A673 (cell line): ENCODE results near the gene CSNK1G3. TPM values are rescaled to one million over a fixed set of nuclear protein-coding genes. Genes with fewer than 3 reads are reported as not detected.
"Not testable (repeated sequence)": the region's sequence is repeated elsewhere in the genome, so short reads cannot be mapped to it uniquely, and the experiment has no call there.

ENCODE experiments used
- BruUV-seq: library from RNA; stranded (reverse); fragments of 400-500 nt; replicated peaks from 2 replicates; lab custom pipeline; 2021; lab: Mats Ljungman, UMichigan
- CTCF ChIA-PET: fragments of 300-600 bp; sonication (Branson Sonifier 250); formaldehyde crosslinking; loops from one replicate; lab custom pipeline; 2022; ENCODE audit warnings: antibody characterized with exemption; lab: Charles Lee
- POLR2A ChIA-PET: fragments of 300-600 bp; sonication (Branson Sonifier 250); formaldehyde crosslinking; loops from one replicate; lab custom pipeline; 2022; ENCODE audit warnings: antibody characterized with exemption; ENCODE audit not compliant: low non-redundant PET; lab: Charles Lee
- DNase-seq: peaks from one replicate; pipeline ENCODE4 v3.0.0-alpha.2; 2015; ENCODE audit warnings: low spot score
- H3K27ac ChIP-seq: fragments of 200-600 bp; sonication (generic); 2 replicates; pipeline ENCODE4 v1.5.1; 2016; ENCODE audit warnings: mixed run types, low read depth, mild to moderate bottlenecking, mixed read lengths, antibody characterized with exemption, low read length; ENCODE audit not compliant: poor library complexity, severe bottlenecking
- H3K27me3 ChIP-seq: fragments of 200-600 bp; sonication (generic); replicated peaks from 2 replicates; pipeline ENCODE4 v1.6.1; 2017; ENCODE audit warnings: mixed run types, low read depth, mild to moderate bottlenecking, mixed read lengths, antibody characterized with exemption, low read length; ENCODE audit not compliant: insufficient read depth, poor library complexity
- H3K36me3 ChIP-seq: fragments of 200-600 bp; sonication (generic); 2 replicates; pipeline ENCODE4 v1.6.1; 2016; ENCODE audit warnings: mixed run types, mild to moderate bottlenecking, mixed read lengths, antibody characterized with exemption, low read length; ENCODE audit not compliant: insufficient read depth, poor library complexity, severe bottlenecking
- H3K4me1 ChIP-seq: fragments of 200-600 bp; sonication (generic); 2 replicates; pipeline ENCODE4 v1.6.1; 2017; ENCODE audit warnings: mixed run types, mild to moderate bottlenecking, mixed read lengths, antibody characterized with exemption, low read length; ENCODE audit not compliant: insufficient read depth, poor library complexity, severe bottlenecking
- H3K4me3 ChIP-seq: fragments of 200-600 bp; sonication (generic); 2 replicates; pipeline ENCODE4 v1.5.1; 2016; ENCODE audit warnings: low read depth, mixed run types, mild to moderate bottlenecking, mixed read lengths, low read length; ENCODE audit not compliant: poor library complexity, severe bottlenecking
- H3K9me3 ChIP-seq: fragments of 200-600 bp; sonication (generic); 2 replicates; pipeline ENCODE4 v1.6.1; 2016; ENCODE audit warnings: mixed run types, low read depth, mild to moderate bottlenecking, mixed read lengths, antibody characterized with exemption, low read length; ENCODE audit not compliant: poor library complexity, severe bottlenecking
- CTCF ChIP-seq: fragments of 300-800, 200-600 bp; sonication (generic); conservative IDR thresholded peaks from 2 replicates; pipeline ENCODE4 v1.5.1; 2017; ENCODE audit warnings: low read depth, mild to moderate bottlenecking, antibody characterized with exemption, low read length, moderate library complexity, mixed read lengths
- EZH2 ChIP-seq: fragments of 200-600 bp; sonication (generic); IDR thresholded peaks from 2 replicates; pipeline ENCODE4 v1.6.1; 2017; ENCODE audit warnings: borderline replicate concordance, low read depth, mild to moderate bottlenecking, mixed read lengths, antibody characterized with exemption, low read length; ENCODE audit not compliant: poor library complexity, severe bottlenecking
- intact Hi-C: fragments of 100-400 bp; cut with micrococcal nuclease; formaldehyde crosslinking; loops from one replicate; pipeline ENCODE4 v1.10.0; 2022; ENCODE audit not compliant: unreplicated experiment
- total RNA-seq: library from RNA; stranded (reverse); gene quantifications from 2 replicates; pipeline ENCODE4 v1.2.3, GENCODE V29; 2021

Gene CSNK1G3
- total RNA-seq, 1 experiment from 2014 or later: 42.1 TPM

GRCh38 chr5:123617561-123617960 lies 105.6 kb downstream of the CSNK1G3 start:
- TF ChIP-seq EZH2: no peak
- H3K4me1 ChIP-seq: no peaks in the 10 kb centered on the region
- H3K9me3 ChIP-seq: no peaks in the 10 kb centered on the region
- DNase-seq: no peak
- POLR2A ChIA-PET: no interaction called here
- H3K27ac ChIP-seq: no peak overlapping the region
- no TSS peak for BruUV-seq
- intact Hi-C loops: loop anchor here (5.0 kb wide), 1 partner anchor 715 kb away; no protein-coding TSS in a partner anchor
- no peaks in the 10 kb centered on the region for H3K27me3 ChIP-seq
- CTCF ChIA-PET: no interaction called here
- H3K4me3 ChIP-seq: no peak overlapping the region
- H3K36me3 ChIP-seq: no peaks in the 10 kb centered on the region

GRCh38 chr5:123626051-123626450 lies 114.1 kb downstream of the CSNK1G3 start:
- H3K4me3 ChIP-seq: no peak overlapping the region
- POLR2A ChIA-PET: no interaction called here
- no peak overlapping the region for H3K27ac ChIP-seq
- H3K36me3 ChIP-seq: no peaks in the 10 kb centered on the region
- BruUV-seq: no TSS peak
- intact Hi-C loops: no loop called here
- DNase-seq: no peak
- TF ChIP-seq CTCF: no peak
- no peak for TF ChIP-seq EZH2
- CTCF ChIA-PET: no interaction called here
- H3K4me1 ChIP-seq: no peaks in the 10 kb centered on the region
- peaks cover 11% of the 10 kb centered on the region for H3K9me3 ChIP-seq
- H3K27me3 ChIP-seq: no peaks in the 10 kb centered on the region

- H3K4me1 ChIP-seq: no peaks in the 10 kb centered on the region
- H3K27me3 ChIP-seq: no peaks in the 10 kb centered on the region
- intact Hi-C loops: no loop called here
- no TSS peak for BruUV-seq
- ChIA-PET POLR2A (no interaction called here), CTCF (no interaction called here)
- H3K9me3 ChIP-seq: peaks cover 11% of the 10 kb centered on the region
- no peak overlapping the region for H3K4me3 ChIP-seq
- no peak overlapping the region for H3K27ac ChIP-seq
- no peaks in the 10 kb centered on the region for H3K36me3 ChIP-seq
- TF ChIP-seq CTCF (no peak), EZH2 (no peak)
- no peak for DNase-seq
Observed at GRCh38 chr5:123628860-123629544, 117.0 kb downstream of the CSNK1G3 start.

- H3K27ac ChIP-seq: no peak overlapping the region
- H3K36me3 ChIP-seq: no peaks in the 10 kb centered on the region
- CTCF ChIA-PET: no interaction called here
- H3K27me3 ChIP-seq: peaks cover 6% of the 10 kb centered on the region
- H3K4me3 ChIP-seq: no peak overlapping the region
- BruUV-seq: no TSS peak
- intact Hi-C loops: no loop called here
- DNase-seq: no peak
- no peaks in the 10 kb centered on the region for H3K4me1 ChIP-seq
- POLR2A ChIA-PET: no interaction called here
- H3K9me3 ChIP-seq: no peaks in the 10 kb centered on the region
- no peak for TF ChIP-seq CTCF
- no peak for TF ChIP-seq EZH2
Observed at GRCh38 chr5:123636006-123636405, 124.0 kb downstream of the CSNK1G3 start.

- BruUV-seq, H3K4me3 ChIP-seq, CTCF ChIA-PET, DNase-seq, intact Hi-C loops, H3K36me3 ChIP-seq, H3K4me1 ChIP-seq, H3K27me3 ChIP-seq, H3K27ac ChIP-seq, H3K9me3 ChIP-seq, POLR2A ChIA-PET: not testable (repeated sequence)
Observed at GRCh38 chr5:123637028-123637427, 125.1 kb downstream of the CSNK1G3 start.
